Heart left ventricle (tissue), 13 donors: Measurements from ENCODE around the gene PDE11A.

Experiments used
- CTCF ChIP-seq, 12 donors: fragments of 200-600 bp; sonication (generic) in 4 of 12; IDR thresholded peaks; one replicate each; pipeline versions ENCODE4 v1.5.0 to v1.8.0; 2018 to 2022; ENCODE audit warnings: antibody characterized with exemption in 12 of 12, mild to moderate bottlenecking in 5 of 12
- POLR2A ChIP-seq, 2 donors: fragments of 450-650 bp; IDR thresholded peaks; one replicate each; pipeline ENCODE4 v1.6.1; 2017; ENCODE audit warnings: antibody characterized with exemption in 2 of 2, mild to moderate bottlenecking in 2 of 2, moderate library complexity in 2 of 2
- donor health status: ischemic (EF 13 %, LVEDD 7.1; RV severe dilation, severe dysfunction).
- donor health status: DM: no; HTN: yes; CAD: no.
- donor health status: DM: no; HTN: no; CAD: no.
- donor health status: ischemic (EF 25% LVEDD 6.9; RV normal size, moderate dysfunction).
- donor health status: ischemic (EF 25% LVEDD 5.7; RV mildly dilated, moderate dysfunction).
- donor health status: ischemic (EF 35%, LVEDD 5.7; RV mildly dilated, moderate dysfunction).
- donor health status: nonischemic (EF 11% LVEDD 7.7; RV severe dilation, severe dysfunction).
- donor health status: DM: yes; HTN: yes; CAD: no.
- donor health status: PGD.
- donor health status: ischemic (EF 29% LVEDD 5.4; RV normal size, mild dysfunction).
- donor health status: nonischemic (EF 23%, LVEDD 6.1; RV moderate dilation, normal function).

- TF ChIP-seq CTCF (IDR thresholded peaks at IDR 0.05) (no peak), POLR2A (IDR thresholded peaks at IDR 0.05) (peak in 1 of 2 donors; percentile 19)
Observed at GRCh38 chr2:177753682-177754491, 318.7 kb downstream of the PDE11A start.
